Esophagus (tissue), 2 donors: ENCODE data around the gene NCOR1. TPM values are rescaled to one million over a fixed set of nuclear protein-coding genes. Genes with fewer than 3 reads are reported as not detected.
"Not testable (repeated sequence)": the region's sequence is repeated elsewhere in the genome, so short reads cannot be mapped to it uniquely, and the experiment has no call there.

ENCODE experiments used
- H3K27ac ChIP-seq, 2 donors: one replicate each; pipeline ENCODE4 v1.5.1; 2013; ENCODE audit warnings: low read depth in 2 of 2, mild to moderate bottlenecking in 2 of 2, inconsistent platforms in 1 of 2, low read length in 1 of 2, moderate library complexity in 1 of 2
- H3K27me3 ChIP-seq, 2 donors: one replicate each; pipeline ENCODE4 v1.6.1; 2013; ENCODE audit warnings: low read length in 2 of 2, control low read depth in 1 of 2, mild to moderate bottlenecking in 1 of 2; ENCODE audit not compliant: insufficient read depth in 2 of 2, control insufficient read depth in 1 of 2
- H3K36me3 ChIP-seq, 2 donors: one replicate each; pipeline ENCODE4 v1.6.1; 2013; ENCODE audit warnings: low read length in 1 of 2; ENCODE audit not compliant: control insufficient read depth in 2 of 2, insufficient read depth in 2 of 2
- H3K4me1 ChIP-seq, 2 donors: one replicate each; pipeline ENCODE4 v1.6.1; 2013; ENCODE audit warnings: low read length in 1 of 2; ENCODE audit not compliant: control insufficient read depth in 2 of 2, insufficient read depth in 2 of 2
- H3K4me3 ChIP-seq, 2 donors: one replicate each; pipeline ENCODE4 v1.5.1; 2013; ENCODE audit warnings: low read length in 2 of 2, mild to moderate bottlenecking in 2 of 2, low read depth in 1 of 2, moderate library complexity in 1 of 2
- H3K9me3 ChIP-seq, 2 donors: one replicate each; pipeline ENCODE4 v1.6.1; 2013; ENCODE audit warnings: mild to moderate bottlenecking in 2 of 2, low read depth in 1 of 2, low read length in 1 of 2, moderate library complexity in 1 of 2; ENCODE audit not compliant: control insufficient read depth in 2 of 2, insufficient read depth in 1 of 2
- WGBS, 2 donors: extraction: QIAGEN DNeasy Blood & Tissue Kit; methylation state at CpG; one replicate each; pipeline ENCODE4 v1.1.7; 2013; 5-methylcytosine and 5-hydroxymethylcytosine counted together
- polyA plus RNA-seq, 2 donors: library from polyadenylated mRNA; stranded (reverse); fragments of 200-250 nt; gene quantifications; one replicate each; pipeline ENCODE4 v1.2.3, GENCODE V29; 2013
- donor health status: healthy with polysubstance abuse.
- donor health status: Bipolar disorder and iron deficiency.

Gene NCOR1
- polyA plus RNA-seq, 2 donors: 31.5 to 41.3 TPM

DNA sequence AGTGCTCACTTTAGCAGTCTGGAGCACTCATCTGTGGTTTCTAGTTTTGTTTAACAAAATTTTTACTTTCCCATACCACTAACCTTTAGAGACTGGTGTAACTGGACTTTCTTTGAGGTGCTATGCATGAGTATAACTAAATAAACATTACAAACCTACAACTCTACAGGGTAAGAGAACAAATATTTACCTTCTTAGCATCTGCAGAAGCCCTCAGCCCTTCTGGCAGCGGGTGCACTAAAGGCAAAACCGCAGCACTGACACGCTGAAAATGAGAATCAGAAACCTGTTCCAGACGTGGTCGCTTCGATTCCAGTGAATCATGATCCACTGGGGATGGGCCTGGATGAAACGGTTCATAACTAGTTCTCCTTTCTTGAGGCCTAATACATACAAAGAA lies 43.7 kb downstream of the NCOR1 start:
- Histone ChIP-seq H3K4me1 (no peaks in the 10 kb centered on the region), H3K27ac (no peak overlapping the region), H3K9me3 (no peaks in the 10 kb centered on the region), H3K4me3 (no peak overlapping the region), H3K27me3 (no peaks in the 10 kb centered on the region), H3K36me3 (peaks cover 0 to 3% of the 10 kb centered on the region in 2 donors)
- 58 to 63% methylated on average over 7 of the region's 7 CpGs for WGBS, 2 donors

DNA sequence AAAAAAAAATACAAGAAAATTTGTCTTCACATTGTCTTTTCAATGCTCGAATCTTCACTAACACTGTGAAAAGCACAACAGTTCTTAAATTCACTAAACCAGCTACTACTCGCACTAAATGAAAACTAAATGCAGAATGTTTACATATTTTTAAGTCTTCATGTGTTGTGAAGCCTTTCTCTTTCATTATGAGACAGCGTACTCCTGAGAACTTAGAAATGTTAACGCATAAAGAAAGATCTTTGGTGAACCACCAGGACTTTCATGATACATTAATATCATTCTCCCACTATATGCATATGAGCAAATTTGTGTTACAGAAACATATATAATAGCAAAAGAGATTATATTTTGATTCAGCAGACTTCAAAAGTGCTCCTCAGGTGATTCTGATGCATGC lies 48.6 kb downstream of the NCOR1 start:
- not testable (repeated sequence) for H3K36me3 ChIP-seq, H3K9me3 ChIP-seq, H3K4me3 ChIP-seq, H3K27me3 ChIP-seq, H3K4me1 ChIP-seq, H3K27ac ChIP-seq
- WGBS, 2 donors: 83 to 89% methylated on average over 4 of the region's 4 CpGs

DNA sequence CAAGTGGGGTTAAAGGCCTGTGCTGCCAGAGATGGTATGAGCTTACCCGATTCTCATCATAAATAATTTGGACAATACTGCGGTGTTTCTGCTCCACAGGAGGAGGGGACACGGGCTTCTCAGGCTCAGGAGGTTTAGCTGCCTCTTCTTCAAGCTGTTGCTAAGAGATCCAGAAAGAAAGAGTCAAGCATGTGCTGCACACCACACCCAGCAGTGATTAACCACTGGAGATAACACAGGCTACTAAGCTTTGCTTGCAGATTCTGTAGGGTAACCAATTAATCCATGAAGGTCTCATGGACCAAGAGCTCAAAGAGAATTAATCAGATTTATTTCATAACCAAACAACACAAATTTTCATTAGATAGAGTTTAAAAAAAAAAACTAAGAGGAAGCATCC lies 56.6 kb downstream of the NCOR1 start:
- no peaks in the 10 kb centered on the region for H3K9me3 ChIP-seq
- no peaks in the 10 kb centered on the region for H3K27me3 ChIP-seq
- H3K4me1 ChIP-seq: no peaks in the 10 kb centered on the region
- WGBS, 2 donors: 90 to 93% methylated on average over 3 of the region's 3 CpGs
- no peak overlapping the region for H3K27ac ChIP-seq
- H3K4me3 ChIP-seq: no peak overlapping the region
- H3K36me3 ChIP-seq: no peaks in the 10 kb centered on the region

DNA sequence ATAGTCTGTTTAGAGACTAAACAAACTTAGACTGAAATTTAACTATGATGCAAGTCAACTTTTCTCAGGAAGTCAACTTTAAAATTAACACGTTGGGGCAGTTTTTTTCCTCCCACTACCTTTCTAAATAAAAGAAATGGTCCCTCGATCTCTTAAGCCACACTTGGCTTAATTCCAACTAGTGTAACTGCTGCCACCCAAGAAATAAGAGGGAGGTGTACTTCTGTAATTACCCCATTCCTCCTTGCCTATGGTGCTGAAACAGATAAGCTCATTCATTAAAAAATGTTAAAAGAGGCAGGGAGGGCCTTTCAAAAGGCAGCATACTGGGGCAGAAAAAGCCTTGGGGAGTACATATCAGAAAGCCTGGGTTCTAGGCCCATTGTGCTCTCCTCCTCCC lies 59.8 kb downstream of the NCOR1 start:
- WGBS, 2 donors: 26 to 28% methylated on average over 2 of the region's 2 CpGs
- H3K4me3 ChIP-seq: no peak overlapping the region
- no peaks in the 10 kb centered on the region for H3K9me3 ChIP-seq
- H3K27me3 ChIP-seq: no peaks in the 10 kb centered on the region
- peaks cover 0 to 3% of the 10 kb centered on the region in 2 donors for H3K36me3 ChIP-seq
- H3K4me1 ChIP-seq: no peaks in the 10 kb centered on the region
- H3K27ac ChIP-seq: no peak overlapping the region

DNA sequence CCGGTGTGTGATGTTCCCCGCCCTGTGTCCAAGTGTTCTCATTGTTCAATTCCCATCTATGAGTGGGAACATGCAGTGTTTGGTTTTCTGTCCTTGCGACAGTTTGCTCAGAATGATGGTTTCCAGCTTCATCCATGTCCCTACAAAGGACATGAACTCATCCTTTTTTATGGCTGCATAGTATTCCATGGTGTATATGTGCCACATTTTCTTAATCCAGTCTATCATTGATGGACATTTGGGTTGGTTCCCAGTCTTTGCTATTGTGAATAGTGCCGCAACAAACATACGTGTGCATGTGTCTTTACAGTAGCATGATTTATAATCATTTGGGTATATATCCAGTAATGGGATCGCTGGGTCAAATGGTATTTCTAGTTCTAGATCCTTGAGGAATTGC lies 63.0 kb downstream of the NCOR1 start:
- H3K27me3 ChIP-seq: not testable (repeated sequence)

DNA sequence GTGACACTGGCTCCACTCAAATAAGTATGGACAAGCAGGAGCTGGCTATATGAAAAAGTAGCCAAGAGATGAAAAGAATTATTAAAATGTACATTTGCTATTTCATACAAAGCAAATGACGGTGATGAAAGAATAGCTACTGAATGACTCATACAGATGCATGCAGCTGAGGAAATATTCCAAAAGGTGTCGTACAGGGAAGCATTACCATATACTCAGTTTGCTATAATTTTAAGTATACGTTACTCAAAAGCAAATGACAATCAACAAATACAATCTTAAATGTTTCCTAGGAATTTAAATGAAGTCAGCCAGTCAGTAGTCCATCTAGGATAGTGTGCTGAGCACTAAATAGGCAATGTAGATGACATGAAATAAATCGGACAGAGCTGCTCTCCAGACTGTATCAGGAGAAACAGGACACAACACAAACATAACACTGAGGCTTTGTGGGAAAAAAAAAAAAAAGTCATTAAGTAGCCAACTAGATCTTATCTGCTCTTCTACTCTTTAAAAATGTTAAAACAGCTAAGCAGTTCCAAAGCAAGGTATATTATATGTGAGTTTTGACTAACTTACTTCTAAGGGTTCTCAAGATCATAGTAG lies 65.0 kb downstream of the NCOR1 start:
- WGBS, 2 donors: 58 to 69% methylated on average over 4 of the region's 4 CpGs
- Histone ChIP-seq H3K4me3 (no peak overlapping the region), H3K36me3 (peaks cover 2 to 10% of the 10 kb centered on the region in 2 donors), H3K27me3 (no peaks in the 10 kb centered on the region), H3K4me1 (no peaks in the 10 kb centered on the region), H3K9me3 (no peaks in the 10 kb centered on the region), H3K27ac (no peak overlapping the region)

More for the DNA sequence above, 63.0 kb downstream of the NCOR1 start:
- not testable (repeated sequence) for H3K4me3 ChIP-seq, H3K36me3 ChIP-seq, H3K4me1 ChIP-seq, H3K27ac ChIP-seq, H3K9me3 ChIP-seq
- 86 to 94% methylated on average over 6 of the region's 6 CpGs for WGBS, 2 donors

DNA sequence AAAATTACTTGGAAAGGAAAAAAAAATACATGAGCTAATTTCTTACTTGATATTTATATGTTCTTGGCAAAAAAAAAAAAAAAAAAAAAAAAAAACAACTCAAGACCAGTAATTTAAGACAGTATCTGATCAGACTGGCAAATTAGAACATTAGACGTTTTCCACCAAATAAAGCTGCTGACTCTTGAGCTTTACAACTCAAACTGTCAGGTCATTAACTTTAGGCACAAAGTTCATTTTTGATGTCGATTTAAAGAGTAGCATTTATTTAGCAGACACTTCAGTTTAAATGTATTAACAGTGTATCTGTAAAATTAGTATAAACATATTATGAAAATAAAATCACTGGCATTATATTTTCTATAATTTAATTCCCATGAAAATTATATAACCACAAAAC lies 66.7 kb downstream of the NCOR1 start:
- no peaks in the 10 kb centered on the region for H3K27me3 ChIP-seq
- H3K4me1 ChIP-seq: no peaks in the 10 kb centered on the region
- H3K27ac ChIP-seq: no peak overlapping the region
- 83 to 94% methylated on average over 2 of the region's 2 CpGs for WGBS, 2 donors
- no peaks in the 10 kb centered on the region for H3K9me3 ChIP-seq
- no peak overlapping the region for H3K4me3 ChIP-seq
- peaks cover 2 to 17% of the 10 kb centered on the region in 2 donors for H3K36me3 ChIP-seq

DNA sequence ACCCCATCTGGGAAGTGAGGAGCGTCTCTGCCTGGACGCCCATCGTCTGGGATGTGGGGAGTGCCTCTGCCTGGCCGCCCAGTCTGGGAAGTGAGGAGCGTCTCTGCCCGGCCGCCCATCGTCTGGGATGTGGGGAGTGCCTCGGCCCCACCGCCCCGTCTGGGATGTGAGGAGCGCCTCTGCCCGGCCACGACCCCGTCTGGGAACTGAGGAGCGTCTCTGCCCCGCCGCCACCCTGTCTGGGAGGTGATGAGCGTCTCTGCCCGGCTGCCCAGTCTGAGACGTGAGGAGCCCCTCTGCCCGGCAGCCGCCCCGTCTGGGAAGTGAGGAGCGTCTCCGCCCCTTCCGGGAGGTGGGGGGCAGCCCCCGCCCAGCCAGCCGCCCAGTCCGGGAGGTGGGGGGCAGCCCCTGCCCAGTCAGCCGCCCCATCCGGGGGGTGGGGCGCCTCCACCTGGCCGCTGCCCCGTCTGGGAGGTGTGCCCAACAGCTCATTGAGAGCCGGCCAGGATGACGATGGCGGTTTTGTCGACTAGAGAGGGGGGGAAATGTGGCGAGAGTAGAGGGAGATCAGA lies 69.9 kb downstream of the NCOR1 start:
- H3K27ac ChIP-seq, H3K4me3 ChIP-seq, H3K9me3 ChIP-seq, H3K27me3 ChIP-seq, H3K4me1 ChIP-seq: not testable (repeated sequence)
- WGBS, 2 donors: 92 to 95% methylated on average over 27 to 40 of the region's 40 CpGs
- peaks cover 2 to 16% of the 10 kb centered on the region in 2 donors for H3K36me3 ChIP-seq

DNA sequence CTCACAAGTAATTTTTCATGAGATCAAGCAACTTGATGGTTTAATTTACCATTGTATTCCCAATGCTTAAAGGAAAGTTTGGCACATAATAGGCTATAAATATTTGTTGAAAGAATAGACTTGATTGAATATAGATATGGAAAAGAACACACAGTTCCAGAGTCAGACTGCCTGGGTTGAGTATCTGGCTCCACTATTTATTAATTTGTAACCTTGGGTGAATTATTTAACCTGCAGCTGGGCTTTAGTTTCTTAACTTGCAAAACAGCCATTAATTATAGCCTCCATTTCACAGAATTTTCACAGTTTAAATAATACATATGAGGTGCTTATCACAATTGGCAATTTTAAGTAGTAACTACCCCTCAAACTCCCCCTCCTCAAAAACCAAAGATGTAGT lies 73.6 kb downstream of the NCOR1 start:
- Histone ChIP-seq H3K4me1 (no peaks in the 10 kb centered on the region), H3K36me3 (peaks cover 0 to 12% of the 10 kb centered on the region in 2 donors), H3K9me3 (no peaks in the 10 kb centered on the region), H3K27me3 (no peaks in the 10 kb centered on the region), H3K27ac (no peak overlapping the region), H3K4me3 (no peak overlapping the region)

DNA sequence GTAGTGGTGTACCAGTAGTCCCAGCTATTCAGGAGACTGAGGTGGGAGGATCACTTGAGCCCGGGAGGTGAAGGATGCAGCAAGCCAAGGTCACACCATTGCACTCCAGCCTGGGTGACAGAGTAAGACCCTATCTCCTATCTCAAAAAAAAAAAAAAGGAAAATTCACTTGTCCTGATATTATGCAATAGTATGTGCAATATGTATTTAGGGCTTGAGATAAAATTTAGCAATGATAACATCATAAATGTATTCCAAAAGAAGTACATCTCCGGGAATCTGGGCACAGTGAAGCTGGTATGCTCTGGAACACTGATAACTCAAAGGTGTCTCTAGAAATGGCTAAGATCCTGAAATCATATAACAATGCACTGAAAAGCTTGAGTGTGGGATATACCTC lies 74.5 kb downstream of the NCOR1 start:
- WGBS, 2 donors: 86 to 95% methylated on average over 2 of the region's 2 CpGs
- H3K4me1 ChIP-seq: no peaks in the 10 kb centered on the region
- no peaks in the 10 kb centered on the region for H3K9me3 ChIP-seq
- no peaks in the 10 kb centered on the region for H3K27me3 ChIP-seq
- no peak overlapping the region for H3K27ac ChIP-seq
- H3K36me3 ChIP-seq: peaks cover 0 to 12% of the 10 kb centered on the region in 2 donors
- H3K4me3 ChIP-seq: no peak overlapping the region
